HEK293T (cell line): ENCODE data around the gene SLC25A38.

Source experiments
- ARNT ChIP-seq: fragments of 450-650 bp; IDR thresholded peaks from 2 replicates; pipeline ENCODE4 v1.6.1; 2017; ENCODE audit warnings: mild to moderate bottlenecking
- FOXK2 ChIP-seq: fragments of 450-650 bp; IDR thresholded peaks from 2 replicates; pipeline ENCODE4 v1.6.1; 2016; ENCODE audit warnings: mild to moderate bottlenecking
- NFRKB ChIP-seq: fragments of 450-650 bp; IDR thresholded peaks from 2 replicates; pipeline ENCODE4 v1.6.1; 2016; ENCODE audit warnings: mild to moderate bottlenecking, moderate library complexity

DNA sequence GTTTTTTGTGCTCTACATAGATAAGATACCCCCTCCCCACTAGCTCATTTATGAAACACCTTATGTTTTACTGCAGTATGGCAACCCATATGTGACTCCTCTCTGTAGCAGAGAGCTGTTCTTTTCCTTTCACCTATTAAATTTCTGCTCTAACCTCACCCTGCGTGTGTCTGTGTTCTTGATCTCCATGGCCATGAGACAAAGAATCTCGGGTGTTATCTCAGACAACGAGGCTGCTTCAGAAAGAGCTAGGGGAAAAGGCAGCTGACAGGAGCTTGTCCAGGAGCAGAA, 35.6 kb upstream of the SLC25A38 start:
- TF ChIP-seq NFRKB, result no peak
- TF ChIP-seq FOXK2, result no peak
- TF ChIP-seq ARNT, result no peak
